ENCODE data around the gene TTBK1. TPM values are rescaled to one million over a fixed set of nuclear protein-coding genes. Genes with fewer than 3 reads are reported as not detected.

Gene TTBK1
- total and polyA plus RNA-seq, 2 of the 4 experiments (the other 2 are of a cell fraction), result 0.02 TPM; not detected in 1

DNA sequence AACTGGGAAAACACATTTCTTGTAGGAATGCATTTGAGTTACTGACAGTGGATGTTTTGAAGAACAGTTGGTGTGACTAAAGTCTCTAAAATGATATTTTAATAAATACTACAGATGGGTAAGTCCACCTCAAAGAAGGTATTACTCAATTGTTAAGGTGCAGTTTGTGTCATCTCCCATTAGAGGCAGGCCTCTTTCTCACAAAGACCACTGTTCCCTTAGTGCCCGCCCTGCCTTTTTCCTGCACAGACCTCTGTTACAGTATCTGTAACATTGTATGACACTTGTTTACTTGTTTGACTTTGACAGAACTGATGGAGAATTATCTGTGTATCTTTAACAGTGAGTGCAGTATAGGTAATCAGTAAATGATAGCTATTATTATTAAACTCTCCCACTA lies 70.5 kb downstream of the TTBK1 start:
- H3K9me3 ChIP-seq (ENCODE audit: control insufficient read depth, insufficient read depth, low read length), result no peaks in the 10 kb centered on the region
- H3K27me3 ChIP-seq (ENCODE audit: control insufficient read depth, insufficient read depth, low read length), result peaks cover 29% of the 10 kb centered on the region
- no peak overlapping the region for H2BK5ac ChIP-seq (ENCODE audit: low read depth, low read length, poor library complexity, severe bottlenecking)
- ChIA-PET POLR2A (ENCODE audit: unreplicated experiment) (no interaction called here), CTCF (interaction anchor here (1.0 kb wide), 1 partner anchor 22 kb away, joined by 3 read pairs; no protein-coding TSS in a partner anchor)
- no peak overlapping the region for H3K27ac ChIP-seq (ENCODE audit: insufficient read depth, low read length)
- DNase-seq (no peak), ATAC-seq (ENCODE audit: low read depth) (no peak)
- no peaks in the 10 kb centered on the region for H3K9me1 ChIP-seq (ENCODE audit: insufficient read depth, low read length)
- dilution Hi-C loops (cut with HindIII; ENCODE audit: low sequenced_read_pairs, unreplicated experiment) (no loop called here), in situ Hi-C loops (cut with MboI; ENCODE audit: low sequenced_read_pairs) (no loop called here), intact Hi-C loops (cut with micrococcal nuclease) (no loop called here)
- H2BK20ac ChIP-seq (ENCODE audit: low read depth, low read length), result no peak overlapping the region
- no peak overlapping the region for H4K8ac ChIP-seq (ENCODE audit: low read depth in 2 of 2, low read length in 2 of 2)
- H2AFZ ChIP-seq (replicated peaks; ENCODE audit: low read length, poor library complexity), result no peak overlapping the region
- no peak overlapping the region for H3K56ac ChIP-seq (ENCODE audit: extremely low read depth, insufficient read depth, low read length)
- no peak overlapping the region for H3K23ac ChIP-seq (ENCODE audit: low read depth, low read length)
- H2BK15ac ChIP-seq (ENCODE audit: low read depth, low read length), result no peak overlapping the region
- no peak overlapping the region for H2AK9ac ChIP-seq (replicated peaks; ENCODE audit: low read depth, low read length, poor library complexity)
- WGBS, 2 experiments (ENCODE audit: extremely low coverage in 2 of 2, insufficient read length in 1 of 2), result no CpG with 5 or more reads among the region's 1 CpG
- H3K18ac ChIP-seq (ENCODE audit: low read depth, low read length), result no peak overlapping the region
- no peaks in the 10 kb centered on the region for H4K20me1 ChIP-seq (ENCODE audit: insufficient read depth, low read length)
- H4K91ac ChIP-seq (ENCODE audit: insufficient read depth, low read depth, low read length), result no peak overlapping the region
- H3K4me2 ChIP-seq (ENCODE audit: low read depth, low read length), result no peak overlapping the region
- no peak overlapping the region for H3K14ac ChIP-seq (replicated peaks; ENCODE audit: low read depth, low read length)
- no peak overlapping the region for H3K9ac ChIP-seq (ENCODE audit: low read depth, low read length)
- H4K5ac ChIP-seq (ENCODE audit: low read depth, low read length), result no peak overlapping the region
- H3K4me1 ChIP-seq (ENCODE audit: control insufficient read depth, insufficient read depth, low read length), result no peaks in the 10 kb centered on the region; the same call in 1 of the 2 replicates
- H3K36me3 ChIP-seq (ENCODE audit: control insufficient read depth, insufficient read depth, low read length), result no peaks in the 10 kb centered on the region
- H3K4ac ChIP-seq (ENCODE audit: low read depth, low read length), result no peak overlapping the region
- H2AK5ac ChIP-seq (ENCODE audit: low read depth, low read length), result no peak overlapping the region
- TF ChIP-seq POLR2A (IDR thresholded peaks at IDR 0.05; ENCODE audit: low read depth, low read length) (no peak), RCOR1 (IDR thresholded peaks at IDR 0.05; ENCODE audit: insufficient replicate concordance, low read length) (no peak), NFE2L2 (IDR thresholded peaks at IDR 0.05; ENCODE audit: low read depth, low read length) (no peak), BHLHE40 (IDR thresholded peaks at IDR 0.05; ENCODE audit: low read depth, low read length) (no peak), FOS (IDR thresholded peaks at IDR 0.05; ENCODE audit: low read depth, low read length) (no peak), MXI1 (IDR thresholded peaks at IDR 0.05; ENCODE audit: borderline replicate concordance, low read depth, low read length) (no peak), MAZ (IDR thresholded peaks at IDR 0.05; ENCODE audit: borderline replicate concordance, low read depth, low read length) (no peak), CHD1 (IDR thresholded peaks at IDR 0.05; ENCODE audit: low read depth, low read length) (no peak), CEBPB (IDR thresholded peaks at IDR 0.05; ENCODE audit: low read depth, low read length) (no peak), MAFK (IDR thresholded peaks at IDR 0.05; ENCODE audit: low read depth, low read length) (no peak), RAD21 (IDR thresholded peaks at IDR 0.05; ENCODE audit: low read length) (no peak), SMC3 (IDR thresholded peaks at IDR 0.05; ENCODE audit: low read depth, low read length) (no peak), RFX5 (IDR thresholded peaks at IDR 0.05; ENCODE audit: low read depth, low read length) (no peak)
- TF ChIP-seq, protein P1, sequence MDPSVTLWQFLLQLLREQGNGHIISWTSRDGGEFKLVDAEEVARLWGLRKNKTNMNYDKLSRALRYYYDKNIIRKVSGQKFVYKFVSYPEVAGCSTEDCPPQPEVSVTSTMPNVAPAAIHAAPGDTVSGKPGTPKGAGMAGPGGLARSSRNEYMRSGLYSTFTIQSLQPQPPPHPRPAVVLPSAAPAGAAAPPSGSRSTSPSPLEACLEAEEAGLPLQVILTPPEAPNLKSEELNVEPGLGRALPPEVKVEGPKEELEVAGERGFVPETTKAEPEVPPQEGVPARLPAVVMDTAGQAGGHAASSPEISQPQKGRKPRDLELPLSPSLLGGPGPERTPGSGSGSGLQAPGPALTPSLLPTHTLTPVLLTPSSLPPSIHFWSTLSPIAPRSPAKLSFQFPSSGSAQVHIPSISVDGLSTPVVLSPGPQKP (IDR thresholded peaks at IDR 0.05; ENCODE audit: borderline replicate concordance, low read depth, low read length), result no peak
- TF ChIP-seq, protein P2, sequence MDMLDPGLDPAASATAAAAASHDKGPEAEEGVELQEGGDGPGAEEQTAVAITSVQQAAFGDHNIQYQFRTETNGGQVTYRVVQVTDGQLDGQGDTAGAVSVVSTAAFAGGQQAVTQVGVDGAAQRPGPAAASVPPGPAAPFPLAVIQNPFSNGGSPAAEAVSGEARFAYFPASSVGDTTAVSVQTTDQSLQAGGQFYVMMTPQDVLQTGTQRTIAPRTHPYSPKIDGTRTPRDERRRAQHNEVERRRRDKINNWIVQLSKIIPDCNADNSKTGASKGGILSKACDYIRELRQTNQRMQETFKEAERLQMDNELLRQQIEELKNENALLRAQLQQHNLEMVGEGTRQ (IDR thresholded peaks at IDR 0.05; ENCODE audit: low read depth, low read length), result no peak
- TF ChIP-seq, protein P3, sequence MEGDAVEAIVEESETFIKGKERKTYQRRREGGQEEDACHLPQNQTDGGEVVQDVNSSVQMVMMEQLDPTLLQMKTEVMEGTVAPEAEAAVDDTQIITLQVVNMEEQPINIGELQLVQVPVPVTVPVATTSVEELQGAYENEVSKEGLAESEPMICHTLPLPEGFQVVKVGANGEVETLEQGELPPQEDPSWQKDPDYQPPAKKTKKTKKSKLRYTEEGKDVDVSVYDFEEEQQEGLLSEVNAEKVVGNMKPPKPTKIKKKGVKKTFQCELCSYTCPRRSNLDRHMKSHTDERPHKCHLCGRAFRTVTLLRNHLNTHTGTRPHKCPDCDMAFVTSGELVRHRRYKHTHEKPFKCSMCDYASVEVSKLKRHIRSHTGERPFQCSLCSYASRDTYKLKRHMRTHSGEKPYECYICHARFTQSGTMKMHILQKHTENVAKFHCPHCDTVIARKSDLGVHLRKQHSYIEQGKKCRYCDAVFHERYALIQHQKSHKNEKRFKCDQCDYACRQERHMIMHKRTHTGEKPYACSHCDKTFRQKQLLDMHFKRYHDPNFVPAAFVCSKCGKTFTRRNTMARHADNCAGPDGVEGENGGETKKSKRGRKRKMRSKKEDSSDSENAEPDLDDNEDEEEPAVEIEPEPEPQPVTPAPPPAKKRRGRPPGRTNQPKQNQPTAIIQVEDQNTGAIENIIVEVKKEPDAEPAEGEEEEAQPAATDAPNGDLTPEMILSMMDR (conservative IDR thresholded peaks at IDR 0.05; ENCODE audit: low read depth, low read length), result no peak
- no peak overlapping the region for H2BK120ac ChIP-seq (ENCODE audit: low read depth, low read length)
- H3K79me1 ChIP-seq (ENCODE audit: low read depth in 1 of 2, low read length in 2 of 2), result no peaks in the 10 kb centered on the region
- no TSS peak for BruUV-seq (replicated peaks)
- no peak overlapping the region for H3K4me3 ChIP-seq (ENCODE audit: insufficient read depth, low read depth, low read length)
